Measurements from ENCODE around the gene SLC7A11.
"Not testable (repeated sequence)": the region's sequence is repeated elsewhere in the genome, so short reads cannot be mapped to it uniquely, and the experiment has no call there.

SLC7A11 gene

DNA sequence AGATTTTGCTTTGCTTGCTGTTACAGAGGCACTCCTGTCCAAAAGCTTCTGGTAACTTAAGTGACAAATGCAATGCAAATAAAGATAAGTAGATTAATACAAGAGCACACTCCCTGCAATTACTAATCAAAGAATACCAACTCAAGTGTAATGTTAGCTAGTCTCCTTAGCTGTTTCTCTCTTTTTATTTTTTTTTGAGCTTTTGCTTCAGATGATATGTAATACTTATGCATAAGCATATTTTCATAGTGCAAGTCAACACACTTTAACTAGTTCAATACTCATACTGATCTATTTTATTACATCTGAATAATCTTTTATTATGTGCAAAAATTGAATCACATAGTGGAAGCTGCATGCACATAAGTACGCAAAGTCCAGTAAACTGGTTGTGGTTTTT lies 2.7 kb downstream of the SLC7A11 start:
- Histone ChIP-seq H3K4me3 (ENCODE audit: severe bottlenecking) (peak overlapping the region; percentile 38), H3K27me3 (ENCODE audit: insufficient read depth, poor library complexity, severe bottlenecking) (no peaks in the 10 kb centered on the region), H3K36me3 (ENCODE audit: low read depth) (peaks cover 49% of the 10 kb centered on the region), H3K27ac (ENCODE audit: poor library complexity, severe bottlenecking) (peak overlapping the region; percentile 92), H3K4me1 (ENCODE audit: insufficient read depth, poor library complexity, severe bottlenecking) (peaks cover 35% of the 10 kb centered on the region), H3K9me3 (ENCODE audit: severe bottlenecking) (no peaks in the 10 kb centered on the region)
- no peak for ATAC-seq (ENCODE audit: low read depth)
- DNase-seq (ENCODE audit: low spot score) = no peak
- TF ChIP-seq, protein P1, sequence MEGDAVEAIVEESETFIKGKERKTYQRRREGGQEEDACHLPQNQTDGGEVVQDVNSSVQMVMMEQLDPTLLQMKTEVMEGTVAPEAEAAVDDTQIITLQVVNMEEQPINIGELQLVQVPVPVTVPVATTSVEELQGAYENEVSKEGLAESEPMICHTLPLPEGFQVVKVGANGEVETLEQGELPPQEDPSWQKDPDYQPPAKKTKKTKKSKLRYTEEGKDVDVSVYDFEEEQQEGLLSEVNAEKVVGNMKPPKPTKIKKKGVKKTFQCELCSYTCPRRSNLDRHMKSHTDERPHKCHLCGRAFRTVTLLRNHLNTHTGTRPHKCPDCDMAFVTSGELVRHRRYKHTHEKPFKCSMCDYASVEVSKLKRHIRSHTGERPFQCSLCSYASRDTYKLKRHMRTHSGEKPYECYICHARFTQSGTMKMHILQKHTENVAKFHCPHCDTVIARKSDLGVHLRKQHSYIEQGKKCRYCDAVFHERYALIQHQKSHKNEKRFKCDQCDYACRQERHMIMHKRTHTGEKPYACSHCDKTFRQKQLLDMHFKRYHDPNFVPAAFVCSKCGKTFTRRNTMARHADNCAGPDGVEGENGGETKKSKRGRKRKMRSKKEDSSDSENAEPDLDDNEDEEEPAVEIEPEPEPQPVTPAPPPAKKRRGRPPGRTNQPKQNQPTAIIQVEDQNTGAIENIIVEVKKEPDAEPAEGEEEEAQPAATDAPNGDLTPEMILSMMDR (IDR thresholded peaks at IDR 0.05; ENCODE audit: poor library complexity, severe bottlenecking) = no peak

DNA sequence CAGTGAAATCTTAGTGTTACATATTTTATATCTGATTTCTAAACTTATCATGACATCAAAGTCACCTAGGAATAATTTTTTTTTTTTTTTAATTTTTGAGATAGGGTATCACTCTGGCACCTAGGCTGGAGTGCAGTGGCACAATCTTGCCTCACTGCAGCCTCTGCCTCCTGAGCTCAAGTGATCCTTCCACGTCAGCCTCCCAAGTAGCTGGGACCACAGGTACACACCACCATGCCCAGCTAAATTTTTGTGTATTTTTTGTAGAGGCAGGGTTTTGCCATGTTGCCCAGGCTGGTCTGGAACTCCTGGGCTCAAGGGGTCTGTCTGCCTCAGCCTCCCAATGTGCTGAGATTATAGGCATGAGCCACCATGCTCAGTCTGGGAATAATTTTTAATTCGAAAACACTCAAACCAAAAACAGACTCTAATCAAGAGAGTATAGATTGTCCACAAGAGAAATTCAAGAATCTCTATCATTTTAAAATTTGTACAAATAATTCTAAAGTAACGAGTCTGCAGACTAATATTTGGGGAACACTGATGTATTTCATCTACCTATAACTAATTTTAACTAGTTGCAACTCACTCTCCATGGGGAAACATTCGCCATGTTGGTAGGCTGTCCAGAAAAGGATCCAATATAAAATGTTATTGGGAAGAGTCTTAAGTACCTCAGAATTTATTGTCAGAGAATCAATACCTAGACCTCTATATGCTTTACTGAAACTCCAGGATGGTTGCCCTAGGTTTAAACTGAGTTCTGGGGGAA lies 3.4 kb downstream of the SLC7A11 start:
- Histone ChIP-seq H3K9me3 (ENCODE audit: severe bottlenecking) (no peaks in the 10 kb centered on the region), H3K27ac (ENCODE audit: poor library complexity, severe bottlenecking) (peak overlapping the region; percentile 92), H3K36me3 (ENCODE audit: low read depth) (peaks cover 57% of the 10 kb centered on the region), H3K27me3 (ENCODE audit: insufficient read depth, poor library complexity, severe bottlenecking) (no peaks in the 10 kb centered on the region), H3K4me3 (ENCODE audit: severe bottlenecking) (peak overlapping the region; percentile 38), H3K4me1 (ENCODE audit: insufficient read depth, poor library complexity, severe bottlenecking) (peaks cover 33% of the 10 kb centered on the region)
- no peak for ATAC-seq (ENCODE audit: low read depth)
- TF ChIP-seq, protein P1 (IDR thresholded peaks at IDR 0.05; ENCODE audit: poor library complexity, severe bottlenecking) = no peak
- DNase-seq (ENCODE audit: low spot score) = no peak

DNA sequence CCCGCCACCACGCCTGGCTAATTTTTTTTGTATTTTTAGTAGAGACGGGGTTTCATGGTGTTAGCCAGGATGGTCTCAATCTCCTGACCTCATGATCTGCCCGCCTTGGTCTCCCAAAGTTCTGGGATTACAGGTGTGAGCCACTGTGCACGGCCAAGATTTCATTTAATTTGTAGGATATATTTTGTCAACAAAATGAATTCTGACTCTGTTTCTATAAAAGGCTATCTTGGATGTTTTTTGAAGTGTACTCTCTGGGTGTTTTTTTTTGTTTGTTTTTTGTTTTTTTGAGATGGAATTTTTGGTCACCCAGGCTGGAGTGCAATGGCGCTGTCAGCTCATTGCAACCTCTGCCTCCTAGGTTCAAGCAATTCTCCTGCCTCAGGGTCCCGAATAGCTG lies 5.0 kb downstream of the SLC7A11 start:
- not testable (repeated sequence) for DNase-seq (ENCODE audit: low spot score); H3K27me3 ChIP-seq (ENCODE audit: insufficient read depth, poor library complexity, severe bottlenecking); ATAC-seq (ENCODE audit: low read depth); H3K4me3 ChIP-seq (ENCODE audit: severe bottlenecking); H3K9me3 ChIP-seq (ENCODE audit: severe bottlenecking)
- H3K36me3 ChIP-seq (ENCODE audit: low read depth) = peaks cover 72% of the 10 kb centered on the region
- H3K4me1 ChIP-seq (ENCODE audit: insufficient read depth, poor library complexity, severe bottlenecking) = peaks cover 22% of the 10 kb centered on the region
- H3K27ac ChIP-seq (ENCODE audit: poor library complexity, severe bottlenecking) = peak overlapping the region; percentile 80

DNA sequence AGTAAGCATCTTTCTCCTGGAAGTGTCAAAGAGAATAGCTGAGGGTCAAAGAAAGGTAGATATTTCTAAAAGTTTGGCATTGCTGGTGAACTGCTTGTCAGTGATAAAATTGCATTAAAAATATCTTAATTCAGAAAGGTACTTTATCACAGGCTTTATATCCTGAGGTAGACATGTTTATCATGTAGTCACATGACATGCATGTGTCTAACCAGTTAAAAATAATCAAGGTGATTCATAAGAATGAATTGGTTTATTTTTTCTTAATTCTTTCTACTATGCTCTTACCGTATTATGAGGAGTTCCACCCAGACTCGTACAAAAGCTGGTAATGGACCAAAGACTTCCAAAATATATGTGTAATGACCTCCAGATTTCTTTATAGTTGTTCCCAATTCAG lies 6.1 kb downstream of the SLC7A11 start:
- H3K9me3 ChIP-seq (ENCODE audit: severe bottlenecking) = no peaks in the 10 kb centered on the region
- no peak for DNase-seq (ENCODE audit: low spot score)
- peaks cover 22% of the 10 kb centered on the region for H3K4me1 ChIP-seq (ENCODE audit: insufficient read depth, poor library complexity, severe bottlenecking)
- H3K27me3 ChIP-seq (ENCODE audit: insufficient read depth, poor library complexity, severe bottlenecking) = no peaks in the 10 kb centered on the region
- no peak overlapping the region for H3K4me3 ChIP-seq (ENCODE audit: severe bottlenecking)
- peak overlapping the region; percentile 80 for H3K27ac ChIP-seq (ENCODE audit: poor library complexity, severe bottlenecking)
- ATAC-seq (ENCODE audit: low read depth) = peak; percentile 30
- TF ChIP-seq, protein P1 (IDR thresholded peaks at IDR 0.05; ENCODE audit: poor library complexity, severe bottlenecking) = no peak
- H3K36me3 ChIP-seq (ENCODE audit: low read depth) = peaks cover 83% of the 10 kb centered on the region

DNA sequence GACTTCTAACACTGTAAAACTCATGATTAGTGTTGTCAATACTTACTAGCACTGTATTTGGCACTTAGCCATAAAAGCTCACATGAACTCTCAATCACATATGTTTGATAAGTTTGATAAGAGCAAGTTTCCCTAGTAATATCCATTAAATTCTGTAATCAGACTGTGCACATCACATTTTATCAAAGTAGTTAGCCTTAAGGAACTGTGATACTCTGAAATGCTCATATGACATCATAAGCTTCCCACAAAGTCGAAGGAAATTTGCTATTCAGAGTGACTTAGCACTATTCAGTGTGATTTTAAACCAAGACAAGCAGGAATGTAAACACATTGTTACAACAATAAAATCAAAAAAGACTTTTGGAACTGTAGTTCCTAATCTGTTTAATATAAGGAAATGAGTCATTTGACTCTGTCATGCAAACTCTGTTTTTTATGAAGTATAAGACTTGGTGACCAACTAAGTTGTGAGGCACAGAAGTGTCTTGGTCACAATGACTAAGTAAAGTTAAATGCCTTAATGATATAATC lies 6.7 kb downstream of the SLC7A11 start:
- Histone ChIP-seq H3K27ac (ENCODE audit: poor library complexity, severe bottlenecking) (peak overlapping the region; percentile 80), H3K4me3 (ENCODE audit: severe bottlenecking) (no peak overlapping the region), H3K4me1 (ENCODE audit: insufficient read depth, poor library complexity, severe bottlenecking) (peaks cover 22% of the 10 kb centered on the region), H3K36me3 (ENCODE audit: low read depth) (peaks cover 89% of the 10 kb centered on the region), H3K9me3 (ENCODE audit: severe bottlenecking) (no peaks in the 10 kb centered on the region), H3K27me3 (ENCODE audit: insufficient read depth, poor library complexity, severe bottlenecking) (no peaks in the 10 kb centered on the region)
- peak; percentile 77 for ATAC-seq (ENCODE audit: low read depth)
- no peak for DNase-seq (ENCODE audit: low spot score)
- TF ChIP-seq, protein P1 (IDR thresholded peaks at IDR 0.05; ENCODE audit: poor library complexity, severe bottlenecking) = no peak
